A673 (cell line): ENCODE results near the gene CWC27.

Experiments used
- EZH2 ChIP-seq: fragments of 200-600 bp; sonication (generic); IDR thresholded peaks from 2 replicates; pipeline ENCODE4 v1.6.1; 2017; ENCODE audit warnings: borderline replicate concordance, low read depth, mild to moderate bottlenecking, mixed read lengths, antibody characterized with exemption, low read length; ENCODE audit not compliant: poor library complexity, severe bottlenecking
- TF ChIP-seq, protein P1 (sequence below): fragments of 300-800, 200-600 bp; sonication (generic); conservative IDR thresholded peaks from 2 replicates; pipeline ENCODE4 v1.5.1; 2017; ENCODE audit warnings: low read depth, mild to moderate bottlenecking, antibody characterized with exemption, low read length, moderate library complexity, mixed read lengths

DNA sequence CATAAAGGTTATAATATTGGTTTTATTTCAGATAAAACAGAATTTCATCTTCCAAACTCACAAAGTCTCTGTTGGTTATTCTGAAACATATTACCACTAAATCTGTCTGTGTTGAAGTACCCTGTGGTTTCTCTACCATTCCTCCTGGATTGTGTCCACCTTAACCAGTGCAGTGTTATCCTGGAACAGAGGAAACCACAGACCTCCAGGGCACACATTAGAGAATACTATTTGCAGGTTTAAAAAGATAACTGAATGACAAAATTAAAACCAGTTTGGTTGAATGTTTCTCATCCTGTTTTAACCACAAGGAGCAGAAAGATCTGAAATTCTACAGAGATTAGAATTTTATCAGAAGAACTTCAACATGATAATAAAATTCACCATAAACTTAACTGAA lies 251.8 kb downstream of the CWC27 start:
- TF ChIP-seq EZH2, result no peak
- TF ChIP-seq, protein P1, sequence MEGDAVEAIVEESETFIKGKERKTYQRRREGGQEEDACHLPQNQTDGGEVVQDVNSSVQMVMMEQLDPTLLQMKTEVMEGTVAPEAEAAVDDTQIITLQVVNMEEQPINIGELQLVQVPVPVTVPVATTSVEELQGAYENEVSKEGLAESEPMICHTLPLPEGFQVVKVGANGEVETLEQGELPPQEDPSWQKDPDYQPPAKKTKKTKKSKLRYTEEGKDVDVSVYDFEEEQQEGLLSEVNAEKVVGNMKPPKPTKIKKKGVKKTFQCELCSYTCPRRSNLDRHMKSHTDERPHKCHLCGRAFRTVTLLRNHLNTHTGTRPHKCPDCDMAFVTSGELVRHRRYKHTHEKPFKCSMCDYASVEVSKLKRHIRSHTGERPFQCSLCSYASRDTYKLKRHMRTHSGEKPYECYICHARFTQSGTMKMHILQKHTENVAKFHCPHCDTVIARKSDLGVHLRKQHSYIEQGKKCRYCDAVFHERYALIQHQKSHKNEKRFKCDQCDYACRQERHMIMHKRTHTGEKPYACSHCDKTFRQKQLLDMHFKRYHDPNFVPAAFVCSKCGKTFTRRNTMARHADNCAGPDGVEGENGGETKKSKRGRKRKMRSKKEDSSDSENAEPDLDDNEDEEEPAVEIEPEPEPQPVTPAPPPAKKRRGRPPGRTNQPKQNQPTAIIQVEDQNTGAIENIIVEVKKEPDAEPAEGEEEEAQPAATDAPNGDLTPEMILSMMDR, result no peak
